ENCODE measurements around the gene CHN2. TPM values are rescaled to one million over a fixed set of nuclear protein-coding genes. Genes with fewer than 3 reads are reported as not detected.

CHN2 gene
- total RNA-seq, 1 donor from 2014 or later = 14.2 TPM

DNA sequence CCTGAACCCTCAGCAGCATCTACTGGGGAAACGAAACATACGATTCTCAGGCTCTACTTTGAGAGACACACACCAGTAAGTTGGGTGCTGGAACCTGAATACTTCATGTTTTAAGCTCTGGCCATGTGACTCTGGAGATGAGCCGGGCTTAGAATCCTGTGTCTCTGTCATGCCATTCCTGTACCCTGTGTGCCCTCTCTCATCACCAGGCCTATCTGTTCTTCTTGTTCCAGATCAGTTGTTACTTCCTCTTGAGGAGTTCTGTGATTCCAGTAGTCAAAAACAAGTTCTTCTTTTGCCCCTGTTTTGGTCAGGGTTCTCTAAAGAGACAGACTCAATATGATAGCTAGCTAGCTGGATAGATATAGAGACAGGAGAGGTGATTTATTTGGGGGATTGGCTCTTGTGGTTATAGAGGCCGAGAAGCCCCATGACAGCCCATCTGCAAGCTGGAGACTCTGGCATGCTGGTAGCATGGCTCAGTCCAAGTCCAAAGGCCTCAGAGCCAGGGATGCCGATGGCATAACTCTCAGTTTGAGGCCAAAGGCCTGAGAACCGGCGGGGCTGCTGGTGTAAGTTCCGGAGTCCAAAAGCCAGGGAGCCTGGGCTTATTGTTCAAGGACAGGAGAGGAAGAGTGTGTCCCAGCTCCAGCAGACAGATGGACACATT, 54.3 kb downstream of the CHN2 start:
- Histone ChIP-seq H3K36me3 (no peaks in the 10 kb centered on the region), H3K9me3 (no peaks in the 10 kb centered on the region), H3K27me3 (ENCODE audit: low read depth) (no peaks in the 10 kb centered on the region), H3K4me3 (no peak overlapping the region), H3K27ac (peak overlapping the region; percentile 31), H3K4me1 (no peaks in the 10 kb centered on the region)
- peak in 1 of 2 donors; percentile 74 for ATAC-seq
- DNase-seq = no peak
- TF ChIP-seq, protein P1, sequence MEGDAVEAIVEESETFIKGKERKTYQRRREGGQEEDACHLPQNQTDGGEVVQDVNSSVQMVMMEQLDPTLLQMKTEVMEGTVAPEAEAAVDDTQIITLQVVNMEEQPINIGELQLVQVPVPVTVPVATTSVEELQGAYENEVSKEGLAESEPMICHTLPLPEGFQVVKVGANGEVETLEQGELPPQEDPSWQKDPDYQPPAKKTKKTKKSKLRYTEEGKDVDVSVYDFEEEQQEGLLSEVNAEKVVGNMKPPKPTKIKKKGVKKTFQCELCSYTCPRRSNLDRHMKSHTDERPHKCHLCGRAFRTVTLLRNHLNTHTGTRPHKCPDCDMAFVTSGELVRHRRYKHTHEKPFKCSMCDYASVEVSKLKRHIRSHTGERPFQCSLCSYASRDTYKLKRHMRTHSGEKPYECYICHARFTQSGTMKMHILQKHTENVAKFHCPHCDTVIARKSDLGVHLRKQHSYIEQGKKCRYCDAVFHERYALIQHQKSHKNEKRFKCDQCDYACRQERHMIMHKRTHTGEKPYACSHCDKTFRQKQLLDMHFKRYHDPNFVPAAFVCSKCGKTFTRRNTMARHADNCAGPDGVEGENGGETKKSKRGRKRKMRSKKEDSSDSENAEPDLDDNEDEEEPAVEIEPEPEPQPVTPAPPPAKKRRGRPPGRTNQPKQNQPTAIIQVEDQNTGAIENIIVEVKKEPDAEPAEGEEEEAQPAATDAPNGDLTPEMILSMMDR (IDR thresholded peaks at IDR 0.05) = no peak
- intact Hi-C loops (cut with DNase I) = no loop called here

DNA sequence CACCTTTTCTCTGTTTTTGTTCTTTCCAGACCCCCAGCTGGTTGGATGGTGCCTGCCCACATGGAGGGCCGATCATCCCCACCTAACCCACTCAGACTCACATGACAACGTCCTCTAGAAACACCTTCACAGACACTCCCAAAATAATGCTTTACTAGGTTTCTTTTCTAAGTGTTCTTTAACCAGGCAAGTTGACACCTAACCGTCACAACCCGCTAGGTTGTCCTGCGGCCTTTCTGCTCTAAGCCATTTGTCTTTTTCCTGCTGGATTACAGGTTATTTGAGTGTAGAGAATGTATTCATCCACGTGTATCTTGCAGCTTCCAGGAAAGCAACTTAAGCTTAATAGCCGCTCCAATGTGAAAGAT, 54.8 kb downstream of the CHN2 start:
- no peak overlapping the region for H3K4me3 ChIP-seq
- intact Hi-C loops (cut with DNase I) = no loop called here
- H3K4me1 ChIP-seq = no peaks in the 10 kb centered on the region
- TF ChIP-seq, protein P1 (IDR thresholded peaks at IDR 0.05) = no peak
- ATAC-seq (no peak), DNase-seq (no peak)
- no peaks in the 10 kb centered on the region for H3K27me3 ChIP-seq (ENCODE audit: low read depth)
- peak overlapping the region; percentile 31 for H3K27ac ChIP-seq
- H3K9me3 ChIP-seq = no peaks in the 10 kb centered on the region
- no peaks in the 10 kb centered on the region for H3K36me3 ChIP-seq

DNA sequence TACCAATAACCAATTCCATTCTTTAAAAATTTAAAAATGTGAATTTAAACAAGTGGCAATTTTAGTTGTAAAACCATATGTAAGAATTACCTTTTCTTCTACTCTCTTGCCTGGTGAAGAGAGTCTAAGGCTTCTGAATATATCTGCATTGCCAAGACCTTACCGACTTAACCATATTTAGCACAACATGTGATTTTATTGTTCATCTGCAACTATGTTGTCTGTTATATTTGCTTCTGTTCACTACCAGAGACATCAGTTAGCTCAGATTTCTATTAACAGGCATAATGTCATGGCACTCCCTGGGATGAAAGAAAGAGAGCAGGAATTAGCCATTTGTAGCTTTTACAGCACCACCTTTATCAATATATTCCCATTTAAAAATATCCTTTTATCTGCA, 55.3 kb downstream of the CHN2 start:
- ATAC-seq (no peak), DNase-seq (no peak)
- no peaks in the 10 kb centered on the region for H3K9me3 ChIP-seq
- TF ChIP-seq, protein P1 (IDR thresholded peaks at IDR 0.05) = no peak
- intact Hi-C loops (cut with DNase I) = no loop called here
- no peaks in the 10 kb centered on the region for H3K4me1 ChIP-seq
- H3K4me3 ChIP-seq = no peak overlapping the region
- H3K27ac ChIP-seq = no peak overlapping the region
- H3K36me3 ChIP-seq = no peaks in the 10 kb centered on the region
- no peaks in the 10 kb centered on the region for H3K27me3 ChIP-seq (ENCODE audit: low read depth)

DNA sequence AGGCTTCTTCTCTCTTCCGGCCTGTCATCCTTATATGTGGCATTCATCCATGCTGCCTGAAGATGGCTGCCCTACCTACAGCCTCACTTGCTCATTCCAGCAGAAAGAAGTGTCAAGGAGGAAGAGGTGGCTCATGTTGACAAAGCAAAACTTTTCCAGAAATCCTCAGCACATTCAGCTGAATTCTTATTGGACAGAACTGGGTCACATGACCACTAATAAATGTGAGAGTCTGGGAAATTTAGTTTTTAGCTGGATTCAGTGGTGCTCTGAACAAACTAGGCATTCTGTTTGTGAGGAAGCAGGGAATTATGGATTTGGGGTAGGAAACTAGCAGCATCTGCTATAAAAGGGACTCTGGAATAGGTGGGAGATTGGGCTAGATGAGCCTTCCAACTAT, 58.6 kb downstream of the CHN2 start:
- ATAC-seq (no peak), DNase-seq (no peak)
- TF ChIP-seq, protein P1 (IDR thresholded peaks at IDR 0.05) = no peak
- Histone ChIP-seq H3K4me3 (no peak overlapping the region), H3K4me1 (peaks cover 6% of the 10 kb centered on the region), H3K27me3 (ENCODE audit: low read depth) (no peaks in the 10 kb centered on the region), H3K27ac (no peak overlapping the region), H3K36me3 (no peaks in the 10 kb centered on the region), H3K9me3 (no peaks in the 10 kb centered on the region)
- intact Hi-C loops (cut with DNase I) = no loop called here

DNA sequence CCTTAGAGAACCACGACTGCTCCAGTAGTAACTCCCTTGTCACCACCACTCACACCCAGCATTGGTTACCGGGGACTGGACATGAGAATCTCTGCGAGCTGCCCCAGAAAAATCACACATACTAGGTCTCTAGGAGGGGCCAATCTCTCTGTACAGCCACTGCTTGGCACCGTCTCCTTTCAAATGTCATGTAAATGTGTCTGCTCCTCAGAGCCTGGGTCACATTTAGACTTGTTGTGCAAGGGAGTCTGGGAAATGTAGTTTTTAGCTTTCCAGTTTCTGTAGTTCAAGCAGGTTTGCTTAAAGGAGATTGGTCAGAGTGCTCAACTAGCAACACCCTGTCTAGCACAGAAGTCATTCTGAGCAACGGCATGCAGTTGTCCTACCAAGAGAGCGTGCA, 60.0 kb downstream of the CHN2 start:
- DNase-seq (no peak), ATAC-seq (no peak)
- H3K4me1 ChIP-seq = peaks cover 6% of the 10 kb centered on the region
- H3K27ac ChIP-seq = no peak overlapping the region
- no peaks in the 10 kb centered on the region for H3K27me3 ChIP-seq (ENCODE audit: low read depth)
- H3K9me3 ChIP-seq = no peaks in the 10 kb centered on the region
- intact Hi-C loops (cut with DNase I) = no loop called here
- H3K36me3 ChIP-seq = no peaks in the 10 kb centered on the region
- TF ChIP-seq, protein P1 (IDR thresholded peaks at IDR 0.05) = no peak
- no peak overlapping the region for H3K4me3 ChIP-seq
